GM12878 (cell line): Measurements from ENCODE around the gene RPIA. TPM values are rescaled to one million over a fixed set of nuclear protein-coding genes. Genes with fewer than 3 reads are reported as not detected.

ENCODE experiments used
- ATAC-seq: fragments of 200-7000 bp; cut with Tn5 transposase; 3 replicates; pipeline ENCODE4 v1.9.1; 2020; ENCODE audit warnings: mild to moderate bottlenecking, moderate library complexity
- BruUV-seq: library from RNA; stranded (reverse); fragments of 400-500 nt; replicated peaks from 2 replicates; lab custom pipeline; 2021; lab: Mats Ljungman, UMichigan
- CTCF ChIA-PET: fragments of 300-600 bp; sonication (Branson Sonifier 250); formaldehyde crosslinking; extraction: SDS; loops from one replicate; lab custom pipeline; 2021; ENCODE audit warnings: inconsistent platforms; lab: Yijun Ruan, JAX
- POLR2A ChIA-PET: fragments of 350-600 bp; formaldehyde crosslinking; extraction: SDS; loops from one replicate; lab custom pipeline; 2021; ENCODE audit warnings: inconsistent platforms; lab: Charles Lee
- RAD21 ChIA-PET: fragments of 300-600 bp; sonication (Branson Sonifier 250); formaldehyde crosslinking; loops from one replicate; lab custom pipeline; 2023; ENCODE audit warnings: antibody characterized with exemption; ENCODE audit not compliant: unreplicated experiment; lab: Charles Lee
- SMC1A ChIA-PET: fragments of 300-600 bp; sonication (Branson Sonifier 250); formaldehyde crosslinking; loops from one replicate; lab custom pipeline; 2023; ENCODE audit not compliant: unreplicated experiment, uncharacterized antibody; lab: Charles Lee
- DNase-seq: peaks from one replicate; pipeline ENCODE4 v3.0.0-alpha.2; 2011; ENCODE audit warnings: low read depth, low spot score
- FAIRE-seq: peaks from 3 replicates; lab custom pipeline; 2011; peaks lifted over from hg19 to GRCh38; lab: Jason Lieb, UNC
- H2AFZ ChIP-seq: 2 replicates; pipeline ENCODE4 v1.6.0; 2011; ENCODE audit warnings: low read depth, low read length, control low read depth; ENCODE audit not compliant: control insufficient read depth
- H3K27ac ChIP-seq: 2 replicates; pipeline ENCODE4 v1.5.1; 2011; ENCODE audit warnings: control low read depth; ENCODE audit not compliant: control insufficient read depth, insufficient read depth
- H3K27me3 ChIP-seq, 2 experiments: replicated peaks in 1 of 2; 2 replicates each; pipeline versions ENCODE4 v1.6.0 to v1.6.1; 2011; ENCODE audit warnings: low read length in 1 of 2; ENCODE audit not compliant: control insufficient read depth in 2 of 2, insufficient read depth in 2 of 2
- H3K36me3 ChIP-seq, 2 experiments: 2 replicates each; pipeline ENCODE4 v1.5.1; 2011; ENCODE audit warnings: low read length in 1 of 2; ENCODE audit not compliant: control insufficient read depth in 2 of 2, insufficient read depth in 2 of 2
- H3K4me1 ChIP-seq: 2 replicates; pipeline ENCODE4 v1.6.1; 2011; ENCODE audit warnings: mild to moderate bottlenecking, low read length, moderate library complexity, mixed read lengths; ENCODE audit not compliant: control insufficient read depth, insufficient read depth
- H3K4me2 ChIP-seq: 2 replicates; pipeline ENCODE4 v1.6.0; 2011; ENCODE audit warnings: control low read depth; ENCODE audit not compliant: control insufficient read depth, insufficient read depth
- H3K4me3 ChIP-seq: fragments of 200-600 bp; sonication (generic); 2 replicates; pipeline ENCODE4 v1.5.1; 2016
- H3K79me2 ChIP-seq: 2 replicates; pipeline ENCODE4 v1.6.0; 2011; ENCODE audit warnings: low read length; ENCODE audit not compliant: control insufficient read depth, insufficient read depth
- H3K9ac ChIP-seq: 2 replicates; pipeline ENCODE4 v1.8.0; 2011; ENCODE audit warnings: low read length, control low read depth, mixed read lengths; ENCODE audit not compliant: control insufficient read depth, insufficient read depth
- H3K9me3 ChIP-seq: replicated peaks from 3 replicates; pipeline ENCODE4 v1.5.1; 2011; ENCODE audit warnings: mild to moderate bottlenecking, low read length; ENCODE audit not compliant: control insufficient read depth, insufficient read depth
- H4K20me1 ChIP-seq: 2 replicates; pipeline ENCODE4 v1.6.0; 2011; ENCODE audit not compliant: control insufficient read depth, insufficient read depth
- ATF2 ChIP-seq: IDR thresholded peaks from 2 replicates; pipeline ENCODE4 v1.6.1; 2012; ENCODE audit warnings: low read length, inconsistent platforms
- CEBPB ChIP-seq, 2 experiments: fragments of 150-350 bp in 1 of 2; IDR thresholded peaks; 2 replicates each; pipeline ENCODE4 v1.6.1; 2012 to 2014; ENCODE audit warnings: low read depth in 2 of 2, low read length in 2 of 2, borderline replicate concordance in 1 of 2, inconsistent platforms in 1 of 2
- MXI1 ChIP-seq: fragments of 150-350 bp; IDR thresholded peaks from 2 replicates; pipeline ENCODE4 v1.6.1; 2011; ENCODE audit warnings: low read depth, mild to moderate bottlenecking, inconsistent platforms, low read length, improper control_type of control experiment
- NBN ChIP-seq: fragments of 450-650 bp; IDR thresholded peaks from 2 replicates; pipeline ENCODE4 v1.6.1; 2016
- PBX3 ChIP-seq: IDR thresholded peaks from 2 replicates; pipeline ENCODE4 v1.6.1; 2011; ENCODE audit warnings: mild to moderate bottlenecking, low read depth, low read length, moderate library complexity; ENCODE audit not compliant: insufficient replicate concordance
- PRDM15 ChIP-seq: fragments of 450-650 bp; formaldehyde crosslinking; IDR thresholded peaks from 2 replicates; pipeline ENCODE4 v1.4.0; 2020; ENCODE audit warnings: mild to moderate bottlenecking, moderate library complexity
- YBX1 ChIP-seq: fragments of 450-650 bp; IDR thresholded peaks from 2 replicates; pipeline ENCODE4 v1.6.1; 2016; ENCODE audit warnings: antibody characterized with exemption
- ZBTB4 ChIP-seq: fragments of 450-650 bp; formaldehyde crosslinking; IDR thresholded peaks from 2 replicates; pipeline ENCODE4 v1.4.0; 2022; ENCODE audit warnings: mild to moderate bottlenecking, moderate library complexity
- ZBTB40 ChIP-seq: fragments of 450-650 bp; IDR thresholded peaks from 2 replicates; pipeline ENCODE4 v1.6.1; 2016; ENCODE audit warnings: mild to moderate bottlenecking, moderate library complexity, borderline replicate concordance
- WGBS: methylation state at CpG from one replicate; pipeline ENCODE4 v1.1.6; 2016; ENCODE audit warnings: low lambda C conversion rate; ENCODE audit not compliant: insufficient replicate concordance, insufficient coverage; ENCODE audit errors: missing lambda C conversion rate; 5-methylcytosine and 5-hydroxymethylcytosine counted together
- in situ Hi-C: fragments of 300-500 bp; cut with MboI; formaldehyde crosslinking; loops from 9 replicates; pipeline ENCODE4 v1.14.3; 2018; ENCODE audit warnings: mixed read lengths
- intact Hi-C: fragments of 100-400 bp; cut with micrococcal nuclease; formaldehyde crosslinking; loops from one replicate; pipeline ENCODE4 v1.14.2; 2022; ENCODE audit not compliant: unreplicated experiment
- polyA plus RNA-seq, 11 experiments: library from polyadenylated mRNA; depleted of rRNA in 4 of 11; unstranded in 6 of 11; stranded (reverse) in 5 of 11; fragments of >200 nt; fragmentation: Nextera tagmentation in 4 of 11; fragmentation: Illumina TruSeq in 1 of 11; extraction: Ambion mirVana in 4 of 11; extraction: Trizol in 1 of 11; gene quantifications; 1 replicate in 1 of 11; 2 replicates in 10 of 11; pipeline versions ENCODE4 v1.2.1 to v1.2.3, GENCODE V29; 2011 to 2016; ENCODE audit warnings: inconsistent platforms in 2 of 11, missing spikeins in 2 of 11, low read depth in 1 of 11
- total RNA-seq, 4 experiments: library from RNA; depleted of rRNA in 3 of 4; stranded (reverse); fragments of >200 nt in 3 of 4; fragmentation: Illumina TruSeq in 1 of 4; extraction: Trizol in 1 of 4; gene quantifications; 2 replicates each; pipeline versions ENCODE4 v1.2.1 to v1.2.3, GENCODE V29; 2013 to 2021

Gene RPIA
- total and polyA plus RNA-seq, 10 of the 15 experiments (the other 5 are each of a cell fraction or from before 2014, with no cell fraction given), result 7.1 to 58.1 (median 41.6) TPM

- H3K4me3 ChIP-seq, result no peak overlapping the region
- no peaks in the 10 kb centered on the region; the same call in 2 of the 3 replicates for H3K9me3 ChIP-seq
- FAIRE-seq (no peak), DNase-seq (no peak), ATAC-seq (no peak)
- no peaks in the 10 kb centered on the region for H3K4me1 ChIP-seq
- no peaks in the 10 kb centered on the region; the same call in 1 of the 2 replicates for H3K79me2 ChIP-seq
- no peak overlapping the region for H3K4me2 ChIP-seq
- in situ Hi-C loops, result no loop called here
- H3K9ac ChIP-seq, result no peak overlapping the region
- H3K27ac ChIP-seq, result no peak overlapping the region
- 98% methylated on average over 4 of the region's 4 CpGs for WGBS
- ChIA-PET POLR2A (interaction anchor here (0.5 to 0.7 kb wide), 3 partner anchors 17 to 120 kb away, joined by 3 read pairs; no protein-coding TSS in a partner anchor), SMC1A (no interaction called here), RAD21 (no interaction called here), CTCF (interaction anchor here (1.1 kb wide), 1 partner anchor 18 kb away, joined by 3 read pairs; no protein-coding TSS in a partner anchor)
- intact Hi-C loops, result no loop called here
- peaks cover 0 to 5% of the 10 kb centered on the region in 2 experiments; a peak in 1 of 4 replicates for H3K36me3 ChIP-seq
- H4K20me1 ChIP-seq, result no peaks in the 10 kb centered on the region
- no peak overlapping the region for H2AFZ ChIP-seq
- no TSS peak for BruUV-seq
- no peaks in the 10 kb centered on the region for H3K27me3 ChIP-seq
- TF ChIP-seq CEBPB (IDR thresholded peaks at IDR 0.05; ENCODE audit: borderline replicate concordance in 1 of 2, low read depth in 2 of 2, low read length in 2 of 2) (no peak), PBX3 (no peak), ZBTB40 (no peak), PRDM15 (no peak), YBX1 (no peak), NBN (no peak), ATF2 (no peak), MXI1 (no peak), ZBTB4 (CRISPR knock-in tag) (no peak)
Measured at GRCh38 chr2:88713408-88713807, 21.9 kb downstream of the RPIA start.
